Neuronal stem cell (in vitro differentiated cells): Measurements from ENCODE around the gene PIGR.

Experiments used
- DNase-seq: peaks from one replicate; pipeline ENCODE4 v3.0.0-alpha.2; 2013; ENCODE audit warnings: low spot score
- H2AFZ ChIP-seq: one replicate; pipeline ENCODE4 v1.6.1; 2013; ENCODE audit warnings: mild to moderate bottlenecking, low read length, inconsistent platforms
- H2AK5ac ChIP-seq: 2 replicates; pipeline ENCODE4 v1.6.1; 2013; ENCODE audit warnings: low read depth, mild to moderate bottlenecking, inconsistent platforms, low read length, moderate library complexity, mixed read lengths
- H2BK120ac ChIP-seq: 2 replicates; pipeline ENCODE4 v1.6.1; 2013; ENCODE audit warnings: low read depth, mild to moderate bottlenecking, inconsistent platforms, low read length, moderate library complexity, mixed read lengths
- H2BK12ac ChIP-seq: one replicate; pipeline ENCODE4 v1.6.1; 2013; ENCODE audit warnings: low read length, inconsistent platforms
- H2BK15ac ChIP-seq: 2 replicates; pipeline ENCODE4 v1.6.1; 2013; ENCODE audit warnings: mild to moderate bottlenecking, low read length, inconsistent platforms, mixed read lengths
- H2BK5ac ChIP-seq: one replicate; pipeline ENCODE4 v1.6.1; 2013; ENCODE audit warnings: inconsistent platforms, mild to moderate bottlenecking, low read length, moderate library complexity
- H3K14ac ChIP-seq: one replicate; pipeline ENCODE4 v1.6.1; 2013; ENCODE audit warnings: low read length, inconsistent platforms
- H3K18ac ChIP-seq: 2 replicates; pipeline ENCODE4 v1.6.1; 2013; ENCODE audit warnings: low read length, inconsistent platforms
- H3K23ac ChIP-seq: 2 replicates; pipeline ENCODE4 v1.6.1; 2013; ENCODE audit warnings: low read depth, mild to moderate bottlenecking, mixed read lengths, low read length, inconsistent platforms; ENCODE audit not compliant: poor library complexity
- H3K27ac ChIP-seq: replicated peaks from 3 replicates; pipeline ENCODE4 v1.5.1; 2013; ENCODE audit warnings: low read length, inconsistent platforms
- H3K27me3 ChIP-seq, 3 experiments: 2 replicates each; pipeline ENCODE4 v1.6.1; 2013; ENCODE audit warnings: low read length in 3 of 3, mild to moderate bottlenecking in 2 of 3, inconsistent platforms in 1 of 3, low read depth in 1 of 3, mixed read lengths in 1 of 3, moderate library complexity in 1 of 3; ENCODE audit not compliant: control insufficient read depth in 3 of 3, insufficient read depth in 3 of 3
- H3K36me3 ChIP-seq, 2 donors: replicated peaks in 1 of 2; 2 replicates each; pipeline ENCODE4 v1.6.1; 2013; ENCODE audit warnings: low read length in 2 of 2; ENCODE audit not compliant: control insufficient read depth in 2 of 2, insufficient read depth in 2 of 2
- H3K4ac ChIP-seq: 2 replicates; pipeline ENCODE4 v1.6.1; 2013; ENCODE audit warnings: inconsistent platforms, mild to moderate bottlenecking, low read length, moderate library complexity
- H3K4me1 ChIP-seq, 2 donors: 1 replicate in 1 of 2; 2 replicates in 1 of 2; pipeline ENCODE4 v1.6.1; 2013; ENCODE audit warnings: low read length in 2 of 2, low read depth in 1 of 2; ENCODE audit not compliant: control insufficient read depth in 2 of 2, insufficient read depth in 1 of 2
- H3K4me2 ChIP-seq: one replicate; pipeline ENCODE4 v1.6.1; 2013; ENCODE audit warnings: mild to moderate bottlenecking, low read length, inconsistent platforms; ENCODE audit not compliant: insufficient read depth, poor library complexity, severe bottlenecking
- H3K4me3 ChIP-seq, 2 donors: 2 replicates each; pipeline ENCODE4 v1.5.1; 2013; ENCODE audit warnings: low read length in 2 of 2, mild to moderate bottlenecking in 2 of 2, inconsistent platforms in 1 of 2, moderate library complexity in 1 of 2
- H3K79me1 ChIP-seq: one replicate; pipeline ENCODE4 v1.6.1; 2013; ENCODE audit warnings: low read depth, mild to moderate bottlenecking, inconsistent platforms, low read length, moderate library complexity
- H3K9ac ChIP-seq: one replicate; pipeline ENCODE4 v1.6.1; 2013; ENCODE audit warnings: mild to moderate bottlenecking, low read depth, low read length, inconsistent platforms; ENCODE audit not compliant: poor library complexity
- H3K9me3 ChIP-seq, 2 donors: replicated peaks in 1 of 2; 2 replicates each; pipeline versions ENCODE3 to v1.6.1; 2013; ENCODE audit warnings: low read length in 2 of 2, mild to moderate bottlenecking in 2 of 2, inconsistent platforms in 1 of 2, low read depth in 1 of 2, mixed read lengths in 1 of 2, moderate library complexity in 1 of 2; ENCODE audit not compliant: control insufficient read depth in 2 of 2, insufficient read depth in 1 of 2
- H4K8ac ChIP-seq: one replicate; pipeline ENCODE4 v1.6.1; 2013; ENCODE audit warnings: low read depth, mild to moderate bottlenecking, inconsistent platforms, low read length, moderate library complexity
- H4K91ac ChIP-seq: one replicate; pipeline ENCODE4 v1.6.1; 2013; ENCODE audit warnings: low read length, low read depth, mild to moderate bottlenecking, inconsistent platforms; ENCODE audit not compliant: poor library complexity
- WGBS, 2 donors: extraction: QIAGEN DNeasy Blood & Tissue Kit; methylation state at CpG; one replicate each; pipeline ENCODE4 v1.1.7; 2013; ENCODE audit warnings: missing lambda C conversion rate in 2 of 2, mixed read lengths in 1 of 2; ENCODE audit not compliant: insufficient read length in 2 of 2, insufficient replicate concordance in 1 of 2; ENCODE audit errors: extremely low coverage in 2 of 2; 5-methylcytosine and 5-hydroxymethylcytosine counted together

The PIGR gene

GRCh38 chr1:206961668-206962067, 15.4 kb upstream of the PIGR start:
- H3K27me3 ChIP-seq: peaks cover 0 to 3% (median 0%) of the 10 kb centered on the region in 3 experiments
- no peaks in the 10 kb centered on the region for H3K9me3 ChIP-seq
- no peak overlapping the region for H4K91ac ChIP-seq
- no peak for DNase-seq
- H3K23ac ChIP-seq: no peak overlapping the region
- H3K14ac ChIP-seq: no peak overlapping the region
- H2BK12ac ChIP-seq: no peak overlapping the region
- H2AK5ac ChIP-seq: no peak overlapping the region
- H3K79me1 ChIP-seq: no peaks in the 10 kb centered on the region
- no peak overlapping the region for H3K27ac ChIP-seq
- no peaks in the 10 kb centered on the region for H3K36me3 ChIP-seq
- H2BK15ac ChIP-seq: no peak overlapping the region
- H2BK5ac ChIP-seq: no peak overlapping the region
- no peaks in the 10 kb centered on the region for H3K4me1 ChIP-seq
- peak overlapping the region; percentile 23 for H2AFZ ChIP-seq
- no CpG with 5 or more reads among the region's 3 CpGs for WGBS, 2 donors
- no peak overlapping the region for H3K9ac ChIP-seq
- no peak overlapping the region for H2BK120ac ChIP-seq
- H3K4ac ChIP-seq: no peak overlapping the region
- H3K4me2 ChIP-seq: no peak overlapping the region
- H3K18ac ChIP-seq: peak overlapping the region; percentile 1
- no peak overlapping the region for H3K4me3 ChIP-seq
- no peak overlapping the region for H4K8ac ChIP-seq

GRCh38 chr1:206960676-206961386, 14.6 kb upstream of the PIGR start:
- Histone ChIP-seq H2BK120ac (no peak overlapping the region), H2BK12ac (no peak overlapping the region), H3K27ac (no peak overlapping the region), H4K8ac (no peak overlapping the region), H2AK5ac (no peak overlapping the region), H3K23ac (no peak overlapping the region), H2AFZ (no peak overlapping the region), H3K4me1 (peaks cover under 1 to 4% of the 10 kb centered on the region in 2 donors), H3K9ac (no peak overlapping the region), H3K18ac (peak overlapping the region; percentile 71), H2BK5ac (no peak overlapping the region), H3K36me3 (no peaks in the 10 kb centered on the region), H3K9me3 (no peaks in the 10 kb centered on the region), H4K91ac (no peak overlapping the region), H3K4me3 (no peak overlapping the region), H3K79me1 (no peaks in the 10 kb centered on the region), H3K4ac (no peak overlapping the region), H2BK15ac (peak overlapping the region; percentile 24), H3K27me3 (peaks cover 0 to 9% (median 0%) of the 10 kb centered on the region in 3 experiments), H3K14ac (no peak overlapping the region), H3K4me2 (no peak overlapping the region)
- no peak for DNase-seq
- WGBS, 2 donors: no CpG with 5 or more reads among the region's 6 CpGs

GRCh38 chr1:206958144-206958543, 11.9 kb upstream of the PIGR start:
- no peak for DNase-seq
- Histone ChIP-seq H3K4ac (no peak overlapping the region), H3K23ac (no peak overlapping the region), H3K79me1 (no peaks in the 10 kb centered on the region), H4K91ac (no peak overlapping the region), H3K27me3 (peaks cover 0 to 18% (median 0%) of the 10 kb centered on the region in 3 experiments), H3K4me2 (no peak overlapping the region), H2BK5ac (no peak overlapping the region), H3K18ac (no peak overlapping the region), H3K4me1 (peaks cover 3 to 6% of the 10 kb centered on the region in 2 donors), H4K8ac (no peak overlapping the region), H2BK15ac (no peak overlapping the region), H3K36me3 (no peaks in the 10 kb centered on the region), H2AFZ (no peak overlapping the region), H3K4me3 (no peak overlapping the region), H2AK5ac (no peak overlapping the region), H2BK120ac (no peak overlapping the region), H3K9me3 (no peaks in the 10 kb centered on the region), H3K14ac (no peak overlapping the region), H2BK12ac (no peak overlapping the region), H3K27ac (no peak overlapping the region), H3K9ac (no peak overlapping the region)
- WGBS, 2 donors: no CpG with 5 or more reads among the region's 2 CpGs

GRCh38 chr1:206957639-206958038, 11.4 kb upstream of the PIGR start:
- Histone ChIP-seq H2BK120ac (no peak overlapping the region), H4K8ac (no peak overlapping the region), H3K36me3 (no peaks in the 10 kb centered on the region), H2AK5ac (no peak overlapping the region), H3K27me3 (peaks cover 0 to 18% (median 0%) of the 10 kb centered on the region in 3 experiments), H3K4ac (no peak overlapping the region), H3K23ac (no peak overlapping the region), H2AFZ (no peak overlapping the region), H2BK5ac (no peak overlapping the region), H2BK12ac (no peak overlapping the region), H3K4me1 (peaks cover 3 to 6% of the 10 kb centered on the region in 2 donors), H3K27ac (no peak overlapping the region), H3K18ac (no peak overlapping the region), H3K79me1 (no peaks in the 10 kb centered on the region), H3K9ac (no peak overlapping the region), H2BK15ac (no peak overlapping the region), H3K9me3 (no peaks in the 10 kb centered on the region), H3K14ac (no peak overlapping the region), H3K4me3 (no peak overlapping the region), H4K91ac (no peak overlapping the region), H3K4me2 (no peak overlapping the region)
- WGBS, 2 donors: no CpG with 5 or more reads among the region's 5 CpGs
- no peak for DNase-seq
